ENCODE data around the gene BEND2. TPM values are rescaled to one million over a fixed set of nuclear protein-coding genes. Genes with fewer than 3 reads are reported as not detected.

The BEND2 gene
- total RNA-seq, 2 donors from 2014 or later = under 0.01 TPM; not detected in 1

DNA sequence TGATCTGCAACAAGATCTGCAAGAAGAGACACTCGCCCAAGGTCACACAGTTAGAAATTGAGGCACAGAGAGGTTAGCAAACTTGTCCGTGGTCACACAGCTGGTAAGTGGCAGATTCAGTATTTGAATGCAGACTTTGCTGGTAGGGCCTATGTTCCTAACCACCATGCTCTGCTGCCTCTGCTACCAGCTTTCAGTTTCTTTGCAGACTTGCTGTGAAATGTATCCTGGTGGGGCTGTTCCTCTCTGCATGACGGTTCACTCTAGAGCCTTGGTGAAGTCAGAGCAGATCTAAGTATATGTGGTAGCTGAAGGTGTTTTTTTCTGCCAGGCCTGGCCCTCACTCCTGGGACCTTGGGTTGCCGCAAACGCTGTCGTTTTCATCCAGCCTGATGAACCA is 87.1 kb downstream of the BEND2 start:
- DNase-seq (no peak), ATAC-seq (no peak)
- Histone ChIP-seq H3K27ac (no peak overlapping the region), H3K9me3 (no peaks in the 10 kb centered on the region), H3K4me3 (no peak overlapping the region), H3K27me3 (no peaks in the 10 kb centered on the region), H3K36me3 (replicated peaks in 1 of 2; ENCODE audit: insufficient read depth in 1 of 2, low read depth in 2 of 2) (no peaks in the 10 kb centered on the region), H3K4me1 (no peaks in the 10 kb centered on the region)
- intact Hi-C loops (cut with DNase I) = no loop called here
- WGBS, 2 donors = 51 to 85% methylated on average over 3 to 4 of the region's 6 CpGs
- TF ChIP-seq, protein P1, sequence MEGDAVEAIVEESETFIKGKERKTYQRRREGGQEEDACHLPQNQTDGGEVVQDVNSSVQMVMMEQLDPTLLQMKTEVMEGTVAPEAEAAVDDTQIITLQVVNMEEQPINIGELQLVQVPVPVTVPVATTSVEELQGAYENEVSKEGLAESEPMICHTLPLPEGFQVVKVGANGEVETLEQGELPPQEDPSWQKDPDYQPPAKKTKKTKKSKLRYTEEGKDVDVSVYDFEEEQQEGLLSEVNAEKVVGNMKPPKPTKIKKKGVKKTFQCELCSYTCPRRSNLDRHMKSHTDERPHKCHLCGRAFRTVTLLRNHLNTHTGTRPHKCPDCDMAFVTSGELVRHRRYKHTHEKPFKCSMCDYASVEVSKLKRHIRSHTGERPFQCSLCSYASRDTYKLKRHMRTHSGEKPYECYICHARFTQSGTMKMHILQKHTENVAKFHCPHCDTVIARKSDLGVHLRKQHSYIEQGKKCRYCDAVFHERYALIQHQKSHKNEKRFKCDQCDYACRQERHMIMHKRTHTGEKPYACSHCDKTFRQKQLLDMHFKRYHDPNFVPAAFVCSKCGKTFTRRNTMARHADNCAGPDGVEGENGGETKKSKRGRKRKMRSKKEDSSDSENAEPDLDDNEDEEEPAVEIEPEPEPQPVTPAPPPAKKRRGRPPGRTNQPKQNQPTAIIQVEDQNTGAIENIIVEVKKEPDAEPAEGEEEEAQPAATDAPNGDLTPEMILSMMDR (IDR thresholded peaks at IDR 0.05) = no peak

DNA sequence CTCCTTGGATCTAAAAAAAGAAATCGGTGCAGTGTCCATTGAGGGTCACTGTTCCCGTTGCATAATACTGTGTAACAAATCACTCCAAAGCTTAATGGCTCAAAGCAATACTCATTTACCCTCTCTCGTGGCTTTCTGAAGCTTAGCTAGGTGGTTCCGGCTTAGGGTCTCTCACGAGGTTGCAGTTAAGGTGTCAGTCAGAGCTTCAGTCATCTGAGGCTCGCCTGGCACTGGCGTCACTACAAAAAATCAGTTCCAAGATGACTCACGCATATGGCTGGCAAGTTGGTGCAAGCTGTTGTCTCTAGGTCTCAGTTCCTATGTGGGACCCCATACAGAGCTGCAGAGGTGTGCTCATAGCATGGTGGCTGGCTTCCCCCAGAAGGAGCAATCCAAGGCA is 91.0 kb downstream of the BEND2 start:
- H3K27me3 ChIP-seq = no peaks in the 10 kb centered on the region
- H3K27ac ChIP-seq = no peak overlapping the region
- no peaks in the 10 kb centered on the region for H3K36me3 ChIP-seq (replicated peaks in 1 of 2; ENCODE audit: insufficient read depth in 1 of 2, low read depth in 2 of 2)
- H3K4me3 ChIP-seq = no peak overlapping the region
- DNase-seq = no peak
- H3K9me3 ChIP-seq = no peaks in the 10 kb centered on the region
- WGBS, 2 donors = 58 to 66% methylated on average over 3 to 7 of the region's 8 CpGs
- TF ChIP-seq, protein P1 (IDR thresholded peaks at IDR 0.05) = no peak
- TF ChIP-seq POLR2A (IDR thresholded peaks at IDR 0.05) = no peak
- intact Hi-C loops (cut with DNase I) = no loop called here
- ATAC-seq = no peak
- H3K4me1 ChIP-seq = no peaks in the 10 kb centered on the region

DNA sequence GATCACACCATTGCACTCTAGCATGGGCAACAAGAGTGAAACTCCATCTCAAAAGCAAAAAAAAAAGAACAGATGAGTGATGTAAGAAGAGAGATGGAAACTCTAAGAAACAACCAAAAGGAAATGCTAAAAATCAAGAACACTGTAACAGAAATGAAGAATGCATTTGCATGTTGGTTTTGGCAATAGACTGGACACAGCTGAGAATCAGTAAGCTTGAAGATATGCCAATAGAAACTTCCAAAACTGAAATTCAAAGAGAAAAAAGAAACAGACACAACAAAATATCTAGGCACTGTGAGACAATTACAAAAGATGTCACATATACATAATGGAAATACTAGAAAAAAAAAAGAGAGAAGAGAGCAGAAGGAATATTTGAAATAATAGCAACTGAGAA is 93.7 kb downstream of the BEND2 start:
- Histone ChIP-seq H3K27me3 (no peaks in the 10 kb centered on the region), H3K4me3 (no peak overlapping the region), H3K27ac (no peak overlapping the region), H3K36me3 (replicated peaks in 1 of 2; ENCODE audit: insufficient read depth in 1 of 2, low read depth in 2 of 2) (no peaks in the 10 kb centered on the region), H3K9me3 (no peaks in the 10 kb centered on the region), H3K4me1 (no peaks in the 10 kb centered on the region)
- intact Hi-C loops (cut with DNase I) = no loop called here
- DNase-seq = no peak
- no peak for ATAC-seq
- TF ChIP-seq POLR2A (IDR thresholded peaks at IDR 0.05) = no peak
- TF ChIP-seq, protein P1 (IDR thresholded peaks at IDR 0.05) = no peak

DNA sequence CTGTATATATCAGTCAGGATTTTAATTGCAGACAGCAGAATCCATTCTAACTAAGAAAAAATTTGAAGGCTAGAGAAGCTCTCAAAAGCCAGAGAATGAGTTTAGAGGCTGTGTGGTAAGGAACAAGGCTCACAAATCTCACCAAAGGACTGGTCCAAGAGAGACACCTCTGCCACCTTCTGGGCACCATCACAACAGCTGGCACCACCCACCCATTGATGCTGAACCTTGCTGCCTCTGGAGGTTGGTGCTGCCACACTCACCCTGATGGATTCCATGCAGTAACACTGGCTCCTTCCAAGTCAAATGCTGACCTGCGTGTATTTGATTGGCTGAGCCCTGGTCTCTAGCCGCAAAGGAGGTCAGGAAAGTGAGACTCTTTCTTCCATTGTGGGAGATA is 100.8 kb downstream of the BEND2 start:
- Histone ChIP-seq H3K9me3 (no peaks in the 10 kb centered on the region), H3K4me3 (no peak overlapping the region), H3K27ac (no peak overlapping the region), H3K36me3 (replicated peaks in 1 of 2; ENCODE audit: insufficient read depth in 1 of 2, low read depth in 2 of 2) (no peaks in the 10 kb centered on the region), H3K27me3 (no peaks in the 10 kb centered on the region), H3K4me1 (no peaks in the 10 kb centered on the region)
- no peak for TF ChIP-seq POLR2A (IDR thresholded peaks at IDR 0.05)
- TF ChIP-seq, protein P1 (IDR thresholded peaks at IDR 0.05) = no peak
- intact Hi-C loops (cut with DNase I) = no loop called here
- ATAC-seq (no peak), DNase-seq (peak in 1 of 4 donors; percentile 2)
- 63% methylated on average over 2 of the region's 2 CpGs; no CpG with 5 or more reads in 1 of the 2 donors for WGBS, 2 donors

Other genes starting within 250 kb of the BEND2 start
- gene SCML2, start 133.8 kb upstream of the BEND2 start, total RNA-seq = 1 to 10 TPM; 2.3 TPM
- 1 to 10 TPM; 3.6 to 5.7 TPM for gene CDKL5, start 204.7 kb upstream of the BEND2 start, total RNA-seq